Loucy (cell line): Measurements from ENCODE around the gene BRSK2.

ENCODE experiments used
- H2AFZ ChIP-seq: fragments of 200-600 bp; sonication (generic); 2 replicates; pipeline ENCODE4 v1.6.0; 2016; ENCODE audit warnings: antibody characterized with exemption, mild to moderate bottlenecking, low read length, moderate library complexity
- H3F3A ChIP-seq: fragments of 200-600 bp; 2 replicates; pipeline ENCODE4 v1.6.0; 2016; ENCODE audit warnings: antibody characterized with exemption, low read depth, mild to moderate bottlenecking
- H3K27me3 ChIP-seq: fragments of 200-600 bp; sonication (generic); 2 replicates; pipeline ENCODE4 v1.6.1; 2014; ENCODE audit warnings: low read length, mild to moderate bottlenecking; ENCODE audit not compliant: insufficient read depth, poor library complexity, severe bottlenecking
- H3K36me3 ChIP-seq: fragments of 200-600 bp; sonication (generic); 2 replicates; pipeline ENCODE4 v1.6.1; 2016; ENCODE audit warnings: low read length; ENCODE audit not compliant: insufficient read depth
- H3K4me1 ChIP-seq: fragments of 200-600 bp; sonication (generic); 2 replicates; pipeline ENCODE4 v1.5.1; 2014; ENCODE audit warnings: low read length, mild to moderate bottlenecking; ENCODE audit not compliant: insufficient read depth, poor library complexity, severe bottlenecking
- H3K4me2 ChIP-seq: fragments of 200-600 bp; sonication (generic); 2 replicates; pipeline ENCODE4 v1.6.0; 2014; ENCODE audit warnings: antibody characterized with exemption, low read length, low read depth, mild to moderate bottlenecking; ENCODE audit not compliant: poor library complexity, severe bottlenecking
- H3K4me3 ChIP-seq: fragments of 200-600 bp; sonication (generic); 2 replicates; pipeline ENCODE4 v1.5.1; 2014; ENCODE audit warnings: low read length, mild to moderate bottlenecking, mixed read lengths; ENCODE audit not compliant: poor library complexity, severe bottlenecking
- H3K79me2 ChIP-seq: fragments of 200-600 bp; sonication (generic); 2 replicates; pipeline ENCODE4 v1.6.1; 2014; ENCODE audit warnings: low read length; ENCODE audit not compliant: insufficient read depth
- H3K9ac ChIP-seq: fragments of 200-600 bp; sonication (generic); 2 replicates; pipeline ENCODE4 v1.6.0; 2014; ENCODE audit warnings: mild to moderate bottlenecking, low read depth, low read length, moderate library complexity; ENCODE audit not compliant: poor library complexity, severe bottlenecking
- H3K9me2 ChIP-seq: fragments of 200-600 bp; sonication (generic); replicated peaks from 2 replicates; pipeline ENCODE4 v1.6.1; 2016; ENCODE audit warnings: low read depth, low read length, mixed read lengths
- H3K9me3 ChIP-seq: fragments of 200-600 bp; sonication (generic); 2 replicates; pipeline ENCODE4 v1.6.1; 2014; ENCODE audit warnings: mild to moderate bottlenecking, antibody characterized with exemption, low read length, low read depth; ENCODE audit not compliant: insufficient read depth
- H4K20me1 ChIP-seq: fragments of 200-600 bp; sonication (generic); 2 replicates; pipeline ENCODE4 v1.6.0; 2014; ENCODE audit warnings: antibody characterized with exemption, low read length, mild to moderate bottlenecking; ENCODE audit not compliant: insufficient read depth, poor library complexity, severe bottlenecking
- EZH2phosphoT487 ChIP-seq: fragments of 200-600 bp; IDR thresholded peaks from 2 replicates; pipeline ENCODE4 v1.6.1; 2018; ENCODE audit warnings: antibody characterized with exemption, mild to moderate bottlenecking, moderate library complexity, borderline replicate concordance
- TF ChIP-seq, protein P1 (sequence below): fragments of 200-600 bp; sonication (generic); conservative IDR thresholded peaks from 2 replicates; pipeline ENCODE4 v1.5.1; 2014; ENCODE audit warnings: mild to moderate bottlenecking, antibody characterized with exemption, low read length

BRSK2 gene

DNA sequence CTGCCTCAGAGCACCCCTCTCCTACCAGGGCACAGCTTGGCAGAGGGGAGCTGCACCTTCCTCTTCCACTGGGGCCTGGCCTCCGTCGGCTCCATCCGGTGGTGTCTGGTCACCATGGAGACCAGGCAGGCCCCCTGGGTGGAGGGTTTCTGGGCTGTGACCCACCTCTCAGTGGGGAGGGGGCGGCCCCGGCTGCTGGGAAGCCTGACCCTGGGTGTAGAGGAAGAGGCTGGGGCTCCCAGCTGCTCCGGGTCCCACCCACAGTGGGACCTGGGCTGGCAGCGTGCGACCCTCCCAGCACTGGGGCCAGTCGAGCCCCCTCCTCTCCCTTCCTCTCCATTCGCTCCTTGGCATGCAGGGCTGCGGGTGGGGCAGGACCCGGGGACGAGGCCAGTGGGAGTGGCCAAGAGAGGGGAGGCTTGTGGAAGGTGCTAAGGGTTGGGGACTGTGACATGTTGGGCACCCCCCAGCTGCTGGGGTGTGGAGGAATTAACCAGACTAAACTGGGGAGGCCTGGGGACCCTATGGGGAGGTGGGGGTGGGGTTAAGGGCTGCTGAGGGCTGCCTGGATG, 46.8 kb downstream of the BRSK2 start:
- H3K9me3 ChIP-seq = no peaks in the 10 kb centered on the region
- H4K20me1 ChIP-seq = no peaks in the 10 kb centered on the region
- no peak overlapping the region for H3K9ac ChIP-seq
- no peak overlapping the region for H2AFZ ChIP-seq
- no peaks in the 10 kb centered on the region for H3K27me3 ChIP-seq
- TF ChIP-seq, protein P1, sequence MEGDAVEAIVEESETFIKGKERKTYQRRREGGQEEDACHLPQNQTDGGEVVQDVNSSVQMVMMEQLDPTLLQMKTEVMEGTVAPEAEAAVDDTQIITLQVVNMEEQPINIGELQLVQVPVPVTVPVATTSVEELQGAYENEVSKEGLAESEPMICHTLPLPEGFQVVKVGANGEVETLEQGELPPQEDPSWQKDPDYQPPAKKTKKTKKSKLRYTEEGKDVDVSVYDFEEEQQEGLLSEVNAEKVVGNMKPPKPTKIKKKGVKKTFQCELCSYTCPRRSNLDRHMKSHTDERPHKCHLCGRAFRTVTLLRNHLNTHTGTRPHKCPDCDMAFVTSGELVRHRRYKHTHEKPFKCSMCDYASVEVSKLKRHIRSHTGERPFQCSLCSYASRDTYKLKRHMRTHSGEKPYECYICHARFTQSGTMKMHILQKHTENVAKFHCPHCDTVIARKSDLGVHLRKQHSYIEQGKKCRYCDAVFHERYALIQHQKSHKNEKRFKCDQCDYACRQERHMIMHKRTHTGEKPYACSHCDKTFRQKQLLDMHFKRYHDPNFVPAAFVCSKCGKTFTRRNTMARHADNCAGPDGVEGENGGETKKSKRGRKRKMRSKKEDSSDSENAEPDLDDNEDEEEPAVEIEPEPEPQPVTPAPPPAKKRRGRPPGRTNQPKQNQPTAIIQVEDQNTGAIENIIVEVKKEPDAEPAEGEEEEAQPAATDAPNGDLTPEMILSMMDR = no peak
- TF ChIP-seq EZH2phosphoT487 = no peak
- H3K4me3 ChIP-seq = no peak overlapping the region
- H3F3A ChIP-seq = no peaks in the 10 kb centered on the region
- H3K4me2 ChIP-seq = no peak overlapping the region
- no peaks in the 10 kb centered on the region for H3K36me3 ChIP-seq
- H3K9me2 ChIP-seq = no peaks in the 10 kb centered on the region
- H3K4me1 ChIP-seq = no peaks in the 10 kb centered on the region
- H3K79me2 ChIP-seq = no peaks in the 10 kb centered on the region

DNA sequence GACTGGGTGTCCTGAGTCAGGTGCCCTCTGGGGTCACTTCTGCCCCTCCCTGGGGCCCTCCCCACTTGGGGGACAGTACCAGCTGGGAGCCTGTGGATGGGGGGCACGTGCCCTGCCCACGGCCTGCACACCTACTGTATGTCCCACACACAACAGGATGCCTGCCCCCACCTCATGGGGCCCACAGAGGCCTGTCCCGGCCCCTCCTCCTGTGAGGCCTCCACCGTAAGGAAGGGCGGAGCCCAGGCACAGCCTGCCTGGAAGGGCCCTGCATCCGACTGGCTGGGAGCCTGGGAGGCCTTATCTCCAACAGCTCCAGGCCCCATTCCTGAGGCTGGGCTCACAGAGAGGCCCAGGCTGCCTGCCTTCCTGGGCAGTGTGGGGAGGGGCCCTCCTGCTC, 47.8 kb downstream of the BRSK2 start:
- Histone ChIP-seq H3K9me3 (no peaks in the 10 kb centered on the region), H3K79me2 (no peaks in the 10 kb centered on the region), H2AFZ (no peak overlapping the region), H3K9ac (no peak overlapping the region), H3K36me3 (no peaks in the 10 kb centered on the region), H4K20me1 (no peaks in the 10 kb centered on the region), H3K4me2 (no peak overlapping the region), H3K4me1 (no peaks in the 10 kb centered on the region), H3F3A (no peaks in the 10 kb centered on the region), H3K27me3 (no peaks in the 10 kb centered on the region), H3K9me2 (no peaks in the 10 kb centered on the region), H3K4me3 (no peak overlapping the region)
- TF ChIP-seq, protein P1 = no peak
- no peak for TF ChIP-seq EZH2phosphoT487

DNA sequence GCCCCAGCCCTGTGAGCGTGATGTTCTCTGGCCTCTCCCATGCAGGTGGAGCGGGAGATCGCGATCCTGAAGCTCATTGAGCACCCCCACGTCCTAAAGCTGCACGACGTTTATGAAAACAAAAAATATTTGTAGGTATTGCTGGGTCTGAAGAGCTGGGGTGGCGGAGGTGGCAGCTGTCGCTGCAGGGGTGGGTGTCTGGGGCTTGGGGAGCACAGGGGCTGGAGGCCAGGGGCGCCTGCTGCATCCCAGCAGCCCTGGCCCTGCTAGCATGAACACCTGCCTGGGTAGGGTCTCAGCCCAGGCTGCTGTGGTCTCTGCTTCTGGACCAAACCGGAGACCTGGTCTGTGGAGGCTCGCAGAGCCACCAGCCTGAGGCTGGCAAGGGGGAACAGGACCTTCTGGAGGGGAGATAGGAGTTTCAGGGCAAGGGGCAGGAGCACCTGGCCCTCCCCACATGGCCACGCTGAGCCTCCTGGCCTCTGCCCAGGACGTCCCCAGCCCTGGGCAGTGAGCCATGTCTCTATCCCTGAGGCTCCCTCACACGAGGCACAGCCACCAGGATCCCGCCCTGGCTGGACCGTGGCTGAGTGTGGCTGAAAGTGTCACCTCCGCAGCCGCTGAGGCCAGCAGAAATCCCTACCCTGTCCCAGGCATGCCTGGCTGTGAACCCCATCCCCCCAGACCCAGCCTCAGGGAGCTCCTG, 48.7 kb downstream of the BRSK2 start:
- Histone ChIP-seq H3K4me1 (no peaks in the 10 kb centered on the region), H2AFZ (no peak overlapping the region), H3K36me3 (no peaks in the 10 kb centered on the region), H4K20me1 (no peaks in the 10 kb centered on the region), H3K27me3 (no peaks in the 10 kb centered on the region), H3K9me2 (no peaks in the 10 kb centered on the region), H3K9me3 (no peaks in the 10 kb centered on the region), H3K79me2 (no peaks in the 10 kb centered on the region), H3K9ac (no peak overlapping the region), H3F3A (no peaks in the 10 kb centered on the region), H3K4me2 (no peak overlapping the region), H3K4me3 (no peak overlapping the region)
- TF ChIP-seq, protein P1 = no peak
- no peak for TF ChIP-seq EZH2phosphoT487
